Measurements from ENCODE around the gene WDR27.

The WDR27 gene

GRCh38 chr6:169456840-169457239 lies 245.0 kb downstream of the WDR27 start:
- Histone ChIP-seq H3F3A (ENCODE audit: insufficient read depth) (no peaks in the 10 kb centered on the region), H3K36me3 (ENCODE audit: low read length) (no peaks in the 10 kb centered on the region), H3K9me2 (replicated peaks; ENCODE audit: insufficient read depth, low read length) (no peaks in the 10 kb centered on the region), H3K9me3 (ENCODE audit: insufficient read depth, low read length) (peaks cover 2% of the 10 kb centered on the region; the same call in 1 of the 2 replicates), H3K27me3 (ENCODE audit: low read length) (no peaks in the 10 kb centered on the region), H3K9ac (ENCODE audit: low read length) (no peak overlapping the region), H2AFZ (ENCODE audit: low read depth, low read length, severe bottlenecking) (no peak overlapping the region), H3K4me3 (ENCODE audit: insufficient read depth, low read length, poor library complexity, severe bottlenecking) (no peak overlapping the region), H4K20me1 (ENCODE audit: low read depth, low read length) (no peaks in the 10 kb centered on the region), H3K79me2 (ENCODE audit: insufficient read depth, low read length) (no peaks in the 10 kb centered on the region), H3K27ac (ENCODE audit: low read depth, low read length) (no peak overlapping the region), H3K4me2 (ENCODE audit: low read depth, low read length, poor library complexity, severe bottlenecking) (no peak overlapping the region)
- TF ChIP-seq CTCF (IDR thresholded peaks at IDR 0.05; ENCODE audit: insufficient read depth, low read length, poor library complexity, severe bottlenecking) (no peak), EZH2phosphoT487 (conservative IDR thresholded peaks at IDR 0.05; ENCODE audit: low read length) (no peak)

GRCh38 chr6:169455470-169455869 lies 246.4 kb downstream of the WDR27 start:
- Histone ChIP-seq H3K9ac (ENCODE audit: low read length) (no peak overlapping the region), H3K27me3 (ENCODE audit: low read length) (no peaks in the 10 kb centered on the region), H3K79me2 (ENCODE audit: insufficient read depth, low read length) (no peaks in the 10 kb centered on the region), H3K27ac (ENCODE audit: low read depth, low read length) (no peak overlapping the region), H3K4me3 (ENCODE audit: insufficient read depth, low read length, poor library complexity, severe bottlenecking) (no peak overlapping the region), H3F3A (ENCODE audit: insufficient read depth) (no peaks in the 10 kb centered on the region), H3K9me2 (replicated peaks; ENCODE audit: insufficient read depth, low read length) (no peaks in the 10 kb centered on the region), H4K20me1 (ENCODE audit: low read depth, low read length) (no peaks in the 10 kb centered on the region), H2AFZ (ENCODE audit: low read depth, low read length, severe bottlenecking) (no peak overlapping the region), H3K4me2 (ENCODE audit: low read depth, low read length, poor library complexity, severe bottlenecking) (no peak overlapping the region), H3K9me3 (ENCODE audit: insufficient read depth, low read length) (peaks cover 2% of the 10 kb centered on the region; the same call in 1 of the 2 replicates), H3K36me3 (ENCODE audit: low read length) (no peaks in the 10 kb centered on the region)
- no peak for TF ChIP-seq EZH2phosphoT487 (conservative IDR thresholded peaks at IDR 0.05; ENCODE audit: low read length)
- no peak for TF ChIP-seq CTCF (IDR thresholded peaks at IDR 0.05; ENCODE audit: insufficient read depth, low read length, poor library complexity, severe bottlenecking)

- no peak for TF ChIP-seq EZH2phosphoT487 (conservative IDR thresholded peaks at IDR 0.05; ENCODE audit: low read length)
- TF ChIP-seq CTCF (IDR thresholded peaks at IDR 0.05; ENCODE audit: insufficient read depth, low read length, poor library complexity, severe bottlenecking), result no peak
- Histone ChIP-seq H3K36me3 (ENCODE audit: low read length) (no peaks in the 10 kb centered on the region), H3K9me2 (replicated peaks; ENCODE audit: insufficient read depth, low read length) (no peaks in the 10 kb centered on the region), H3K9ac (ENCODE audit: low read length) (no peak overlapping the region), H3K9me3 (ENCODE audit: insufficient read depth, low read length) (no peaks in the 10 kb centered on the region), H3K27ac (ENCODE audit: low read depth, low read length) (no peak overlapping the region), H2AFZ (ENCODE audit: low read depth, low read length, severe bottlenecking) (no peak overlapping the region), H3K4me3 (ENCODE audit: insufficient read depth, low read length, poor library complexity, severe bottlenecking) (no peak overlapping the region), H3K79me2 (ENCODE audit: insufficient read depth, low read length) (no peaks in the 10 kb centered on the region), H3K27me3 (ENCODE audit: low read length) (no peaks in the 10 kb centered on the region), H3K4me2 (ENCODE audit: low read depth, low read length, poor library complexity, severe bottlenecking) (no peak overlapping the region), H3F3A (ENCODE audit: insufficient read depth) (no peaks in the 10 kb centered on the region), H4K20me1 (ENCODE audit: low read depth, low read length) (no peaks in the 10 kb centered on the region)
Measured at GRCh38 chr6:169454872-169455204, 247.0 kb downstream of the WDR27 start.
